WTC11 (cell line): Measurements from ENCODE around the gene MFAP3. TPM values are rescaled to one million over a fixed set of nuclear protein-coding genes. Genes with fewer than 3 reads are reported as not detected.

ENCODE experiments used
- ATAC-seq: fragments of 200-7000 bp; cut with Tn5 transposase; 2 replicates; pipeline ENCODE4 v1.10.0; 2021; ENCODE audit warnings: mild to moderate bottlenecking, moderate library complexity
- CTCF ChIA-PET: fragments of 300-600 bp; sonication (Branson Sonifier 250); formaldehyde crosslinking; loops from one replicate; lab custom pipeline; 2021; ENCODE audit warnings: antibody characterized with exemption; lab: Charles Lee
- POLR2A ChIA-PET: fragments of 350-600 bp; sonication (Branson Sonifier 250); formaldehyde crosslinking; loops from one replicate; lab custom pipeline; 2021; ENCODE audit warnings: antibody characterized with exemption; lab: Charles Lee
- DNase-seq: peaks from one replicate; pipeline ENCODE4 v3.0.0; 2021; ENCODE audit warnings: low spot score
- H3K27ac Mint-ChIP-seq: 2 replicates; pipeline ENCODE4 v1.8.0; 2021; ENCODE audit warnings: mixed read lengths
- H3K27me3 Mint-ChIP-seq: 2 replicates; pipeline ENCODE4 v1.8.0; 2021; ENCODE audit warnings: low read depth, mild to moderate bottlenecking, moderate library complexity, mixed read lengths
- H3K36me3 Mint-ChIP-seq: 2 replicates; pipeline ENCODE4 v1.8.0; 2021; ENCODE audit warnings: mixed read lengths
- H3K4me1 Mint-ChIP-seq: 2 replicates; pipeline ENCODE4 v1.8.0; 2022; ENCODE audit warnings: mixed read lengths
- H3K4me3 Mint-ChIP-seq: 2 replicates; pipeline ENCODE4 v1.8.0; 2021; ENCODE audit warnings: mild to moderate bottlenecking, moderate library complexity, mixed read lengths
- H3K9me3 Mint-ChIP-seq: 2 replicates; pipeline ENCODE4 v1.8.0; 2021; ENCODE audit warnings: mixed read lengths
- ELF4 ChIP-seq: sonication (generic); formaldehyde crosslinking; IDR thresholded peaks from 2 replicates; pipeline ENCODE4 v1.8.1; 2022; ENCODE audit warnings: low read depth, mild to moderate bottlenecking, moderate library complexity, missing genetic modification reagents
- FOXP1 ChIP-seq: sonication (generic); formaldehyde crosslinking; IDR thresholded peaks from 2 replicates; pipeline ENCODE4 v1.8.0; 2022; ENCODE audit warnings: missing genetic modification reagents, mild to moderate bottlenecking, moderate library complexity, borderline replicate concordance
- JAZF1 ChIP-seq: fragments of 250-450 bp; sonication (Bioruptor Pico); IDR thresholded peaks from 2 replicates; pipeline ENCODE4 v1.9.0; 2021; ENCODE audit warnings: moderate library complexity, mild to moderate bottlenecking, inconsistent platforms
- NR3C1 ChIP-seq: sonication (generic); formaldehyde crosslinking; conservative IDR thresholded peaks from 2 replicates; pipeline ENCODE4 v1.8.1; 2023; ENCODE audit warnings: low read depth, mild to moderate bottlenecking, missing genetic modification reagents
- OVOL2 ChIP-seq: fragments of 250-450 bp; sonication (Bioruptor Pico); IDR thresholded peaks from 2 replicates; pipeline ENCODE4 v1.9.0; 2021; ENCODE audit warnings: mild to moderate bottlenecking, borderline replicate concordance
- PRRX2 ChIP-seq: fragments of 250-450 bp; sonication (Bioruptor Pico); IDR thresholded peaks from 2 replicates; pipeline ENCODE4 v1.8.0; 2021; ENCODE audit warnings: mild to moderate bottlenecking
- RELA ChIP-seq: sonication (generic); formaldehyde crosslinking; IDR thresholded peaks from 2 replicates; pipeline ENCODE4 v1.8.1; 2022; ENCODE audit warnings: missing genetic modification reagents, mild to moderate bottlenecking, borderline replicate concordance
- RORB ChIP-seq: fragments of 250-450 bp; sonication (Bioruptor Pico); IDR thresholded peaks from 2 replicates; pipeline ENCODE4 v1.9.0; 2021; ENCODE audit warnings: mild to moderate bottlenecking
- SMAD4 ChIP-seq: sonication (generic); formaldehyde crosslinking; IDR thresholded peaks from 2 replicates; pipeline ENCODE4 v1.8.0; 2022; ENCODE audit warnings: mild to moderate bottlenecking, missing genetic modification reagents
- ZNF317 ChIP-seq: sonication (generic); formaldehyde crosslinking; IDR thresholded peaks from 2 replicates; pipeline ENCODE4 v1.8.1; 2023; ENCODE audit warnings: low read depth, mild to moderate bottlenecking, moderate library complexity, missing genetic modification reagents, borderline replicate concordance
- ZNF423 ChIP-seq: fragments of 250-450 bp; sonication (Bioruptor Pico); IDR thresholded peaks from 2 replicates; pipeline ENCODE4 v2.1.2; 2022; ENCODE audit warnings: mild to moderate bottlenecking, moderate library complexity
- total RNA-seq: library from RNA; stranded (reverse); gene quantifications from 3 replicates; pipeline ENCODE4 v1.2.3, GENCODE V29; 2021
- TF ChIP-seq, protein P1 (sequence below): fragments of 250-450 bp; sonication (Bioruptor Pico); conservative IDR thresholded peaks from 2 replicates; pipeline ENCODE4 v1.9.0; 2021; ENCODE audit warnings: mild to moderate bottlenecking
- TF ChIP-seq, protein P2 (sequence below): fragments of 250-450 bp; sonication (Bioruptor Pico); IDR thresholded peaks from 2 replicates; pipeline ENCODE4 v2.1.2; 2022; ENCODE audit warnings: mild to moderate bottlenecking, moderate library complexity
- TF ChIP-seq, protein P3 (sequence below): sonication (generic); formaldehyde crosslinking; IDR thresholded peaks from 2 replicates; pipeline ENCODE4 v1.8.1; 2022; ENCODE audit warnings: mild to moderate bottlenecking, moderate library complexity, missing genetic modification reagents
- TF ChIP-seq, protein P4 (sequence below): sonication (generic); formaldehyde crosslinking; IDR thresholded peaks from 2 replicates; pipeline ENCODE4 v1.8.0; 2022; ENCODE audit warnings: mild to moderate bottlenecking, missing genetic modification reagents
- TF ChIP-seq, protein P5 (sequence below): sonication (generic); formaldehyde crosslinking; IDR thresholded peaks from 2 replicates; pipeline ENCODE4 v1.8.1; 2023; ENCODE audit warnings: mild to moderate bottlenecking, missing genetic modification reagents
- TF ChIP-seq, protein P6 (sequence below): sonication (generic); formaldehyde crosslinking; IDR thresholded peaks from 2 replicates; pipeline ENCODE4 v1.8.1; 2022; ENCODE audit warnings: mild to moderate bottlenecking, missing genetic modification reagents, moderate library complexity, borderline replicate concordance

Gene MFAP3
- total RNA-seq, 1 experiment from 2014 or later, result 20.0 TPM

DNA sequence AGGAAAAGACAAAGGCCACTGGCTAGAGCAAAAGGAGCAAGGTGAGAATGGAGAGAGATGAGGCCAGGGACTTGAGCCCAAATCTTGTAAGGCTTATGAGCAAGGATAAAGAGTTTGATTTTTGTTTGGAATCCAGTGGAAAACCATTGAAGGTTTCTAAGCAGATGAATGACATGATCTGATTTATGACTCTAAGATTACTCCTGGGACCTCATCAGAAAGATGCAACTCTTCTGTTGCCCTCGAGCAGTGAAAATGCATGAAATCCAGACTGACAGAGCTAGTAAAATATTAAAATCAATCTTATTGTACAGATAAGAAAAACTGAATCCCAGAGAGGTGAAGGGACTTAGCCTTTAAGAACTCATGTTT is 677 bp downstream of the MFAP3 start (continued):
- TF ChIP-seq, protein P1, sequence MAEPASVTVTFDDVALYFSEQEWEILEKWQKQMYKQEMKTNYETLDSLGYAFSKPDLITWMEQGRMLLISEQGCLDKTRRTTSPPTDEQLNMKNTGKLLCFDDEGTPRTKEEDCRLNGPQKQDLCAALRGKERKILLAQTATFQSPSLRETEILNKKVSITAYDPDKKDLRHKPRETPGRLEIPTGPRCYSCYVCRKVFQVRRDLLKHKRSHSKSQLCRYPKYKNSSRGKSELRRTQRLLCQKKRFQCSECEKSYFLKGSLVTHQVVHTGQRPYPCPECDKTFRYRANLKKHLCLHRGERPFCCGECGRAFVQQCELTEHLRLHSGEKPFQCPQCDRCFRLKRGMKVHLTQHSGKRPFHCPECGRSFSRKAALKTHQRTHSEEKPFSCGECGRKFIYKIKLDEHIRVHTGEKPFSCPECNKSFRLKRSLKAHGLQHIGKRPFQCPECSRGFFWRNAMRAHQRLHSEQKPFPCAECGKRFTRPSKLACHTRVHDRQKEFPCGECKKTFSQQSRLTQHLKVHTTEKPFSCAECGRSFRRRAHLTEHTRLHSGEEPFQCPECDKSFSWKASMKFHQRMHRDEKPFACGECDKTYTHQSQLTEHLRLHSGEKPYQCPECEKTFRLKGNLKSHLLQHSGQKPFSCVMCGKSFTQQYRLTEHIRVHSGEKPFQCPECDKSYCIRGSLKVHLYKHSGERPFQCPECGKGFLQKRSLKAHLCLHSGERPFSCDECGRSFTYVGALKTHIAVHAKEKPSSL (CRISPR knock-in tag), result no peak

DNA sequence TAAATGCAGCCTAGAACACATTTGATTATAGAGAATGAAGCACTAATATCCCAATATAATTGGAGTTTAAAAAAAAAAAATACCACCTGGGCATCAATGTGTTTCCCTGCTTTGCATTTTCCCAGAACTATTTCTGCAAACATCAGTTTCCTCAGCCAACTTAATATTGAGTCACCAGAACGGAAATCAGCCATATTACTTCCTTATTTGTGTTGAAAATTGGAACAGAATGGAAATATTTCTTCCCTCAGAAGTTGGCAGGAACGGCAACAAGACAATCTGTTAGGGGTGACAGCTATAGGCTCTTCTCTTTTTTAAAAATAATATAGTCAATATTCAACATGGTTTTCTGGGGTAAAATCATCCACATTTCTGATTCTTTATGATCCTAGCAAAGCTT is 4.0 kb downstream of the MFAP3 start:
- Mint-ChIP-seq H3K27me3 (no peaks in the 10 kb centered on the region; the same call in 1 of the 2 replicates), H3K4me3 (no peak overlapping the region), H3K4me1 (peaks cover 16% of the 10 kb centered on the region)
- TF ChIP-seq, protein P1 (CRISPR knock-in tag), result no peak
- TF ChIP-seq RORB (no peak), NR3C1 (no peak), SMAD4 (CRISPR knock-in tag) (no peak), OVOL2 (CRISPR knock-in tag) (no peak), ZNF317 (CRISPR knock-in tag) (no peak)
- TF ChIP-seq, protein P2, sequence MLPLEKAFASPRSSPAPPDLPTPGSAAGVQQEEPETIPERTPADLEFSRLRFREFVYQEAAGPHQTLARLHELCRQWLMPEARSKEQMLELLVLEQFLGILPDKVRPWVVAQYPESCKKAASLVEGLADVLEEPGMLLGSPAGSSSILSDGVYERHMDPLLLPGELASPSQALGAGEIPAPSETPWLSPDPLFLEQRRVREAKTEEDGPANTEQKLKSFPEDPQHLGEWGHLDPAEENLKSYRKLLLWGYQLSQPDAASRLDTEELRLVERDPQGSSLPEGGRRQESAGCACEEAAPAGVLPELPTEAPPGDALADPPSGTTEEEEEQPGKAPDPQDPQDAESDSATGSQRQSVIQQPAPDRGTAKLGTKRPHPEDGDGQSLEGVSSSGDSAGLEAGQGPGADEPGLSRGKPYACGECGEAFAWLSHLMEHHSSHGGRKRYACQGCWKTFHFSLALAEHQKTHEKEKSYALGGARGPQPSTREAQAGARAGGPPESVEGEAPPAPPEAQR (CRISPR knock-in tag), result no peak
- TF ChIP-seq, protein P3, sequence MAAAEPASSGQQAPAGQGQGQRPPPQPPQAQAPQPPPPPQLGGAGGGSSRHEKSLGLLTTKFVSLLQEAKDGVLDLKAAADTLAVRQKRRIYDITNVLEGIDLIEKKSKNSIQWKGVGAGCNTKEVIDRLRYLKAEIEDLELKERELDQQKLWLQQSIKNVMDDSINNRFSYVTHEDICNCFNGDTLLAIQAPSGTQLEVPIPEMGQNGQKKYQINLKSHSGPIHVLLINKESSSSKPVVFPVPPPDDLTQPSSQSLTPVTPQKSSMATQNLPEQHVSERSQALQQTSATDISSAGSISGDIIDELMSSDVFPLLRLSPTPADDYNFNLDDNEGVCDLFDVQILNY (CRISPR knock-in tag), result no peak
- TF ChIP-seq, all 79 proteins: peak for 0
- Mint-ChIP-seq H3K27ac (no peak overlapping the region), H3K9me3 (no peaks in the 10 kb centered on the region), H3K36me3 (no peaks in the 10 kb centered on the region)
- CTCF ChIA-PET, result interaction anchor here (1.7 to 2.0 kb wide), 2 partner anchors 30 to 114 kb away, joined by 5 to 6 read pairs; no protein-coding TSS in a partner anchor
- POLR2A ChIA-PET, result no interaction called here
- DNase-seq, result no peak
- ATAC-seq, result no peak

DNA sequence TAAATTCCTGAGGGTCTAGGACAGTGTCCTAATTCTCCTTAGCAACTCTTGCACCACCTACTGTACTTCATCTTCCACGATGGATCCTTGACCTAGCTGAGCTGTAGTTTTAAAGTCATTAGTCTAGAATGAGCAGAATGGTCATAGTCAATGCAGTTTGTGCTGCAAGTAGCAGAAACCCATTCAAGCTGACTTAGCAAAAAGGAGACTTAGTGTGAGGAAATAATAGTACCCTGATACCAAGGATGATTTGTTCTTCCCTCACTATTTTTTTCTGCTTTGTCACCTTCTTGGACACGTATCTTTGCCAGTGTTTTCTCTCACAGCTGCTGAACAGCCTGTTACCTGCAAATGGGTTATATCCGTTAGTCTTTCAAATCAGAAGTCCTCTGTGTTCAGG is 5.3 kb downstream of the MFAP3 start:
- POLR2A ChIA-PET, result no interaction called here
- H3K27ac Mint-ChIP-seq, result no peak overlapping the region
- ATAC-seq (no peak), DNase-seq (no peak)
- peaks cover 8% of the 10 kb centered on the region for H3K4me1 Mint-ChIP-seq
- no peak for TF ChIP-seq ELF4 (CRISPR knock-in tag)
- TF ChIP-seq, protein P4, sequence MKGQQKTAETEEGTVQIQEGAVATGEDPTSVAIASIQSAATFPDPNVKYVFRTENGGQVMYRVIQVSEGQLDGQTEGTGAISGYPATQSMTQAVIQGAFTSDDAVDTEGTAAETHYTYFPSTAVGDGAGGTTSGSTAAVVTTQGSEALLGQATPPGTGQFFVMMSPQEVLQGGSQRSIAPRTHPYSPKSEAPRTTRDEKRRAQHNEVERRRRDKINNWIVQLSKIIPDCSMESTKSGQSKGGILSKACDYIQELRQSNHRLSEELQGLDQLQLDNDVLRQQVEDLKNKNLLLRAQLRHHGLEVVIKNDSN (CRISPR knock-in tag), result no peak
- TF ChIP-seq, protein P5, sequence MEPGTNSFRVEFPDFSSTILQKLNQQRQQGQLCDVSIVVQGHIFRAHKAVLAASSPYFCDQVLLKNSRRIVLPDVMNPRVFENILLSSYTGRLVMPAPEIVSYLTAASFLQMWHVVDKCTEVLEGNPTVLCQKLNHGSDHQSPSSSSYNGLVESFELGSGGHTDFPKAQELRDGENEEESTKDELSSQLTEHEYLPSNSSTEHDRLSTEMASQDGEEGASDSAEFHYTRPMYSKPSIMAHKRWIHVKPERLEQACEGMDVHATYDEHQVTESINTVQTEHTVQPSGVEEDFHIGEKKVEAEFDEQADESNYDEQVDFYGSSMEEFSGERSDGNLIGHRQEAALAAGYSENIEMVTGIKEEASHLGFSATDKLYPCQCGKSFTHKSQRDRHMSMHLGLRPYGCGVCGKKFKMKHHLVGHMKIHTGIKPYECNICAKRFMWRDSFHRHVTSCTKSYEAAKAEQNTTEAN (CRISPR knock-in tag), result no peak
- no peaks in the 10 kb centered on the region for H3K36me3 Mint-ChIP-seq
- H3K27me3 Mint-ChIP-seq, result no peaks in the 10 kb centered on the region
- CTCF ChIA-PET, result no interaction called here
- H3K9me3 Mint-ChIP-seq, result no peaks in the 10 kb centered on the region
- H3K4me3 Mint-ChIP-seq, result no peak overlapping the region

DNA sequence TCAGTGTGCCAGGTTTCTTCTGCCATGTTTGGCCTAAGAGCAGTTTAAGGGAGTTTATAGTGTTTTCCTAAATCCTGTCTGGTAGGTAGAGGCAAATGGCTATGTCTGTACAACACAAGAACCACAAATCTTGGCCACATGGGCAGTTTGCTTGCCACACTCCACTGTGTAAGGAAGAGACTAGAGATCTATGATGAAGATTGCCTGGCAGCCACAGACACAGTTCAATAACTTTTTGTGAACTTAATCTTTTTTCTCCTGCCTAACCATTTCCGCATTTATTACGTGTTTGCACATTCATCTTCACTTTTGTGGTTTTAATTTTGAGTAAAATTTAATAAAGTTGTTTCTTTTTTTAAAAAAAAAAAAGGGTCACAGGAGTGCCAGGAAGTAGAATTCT is 5.8 kb downstream of the MFAP3 start:
- POLR2A ChIA-PET, result no interaction called here
- Mint-ChIP-seq H3K4me1 (peaks cover 3% of the 10 kb centered on the region), H3K36me3 (no peaks in the 10 kb centered on the region), H3K4me3 (no peak overlapping the region), H3K9me3 (no peaks in the 10 kb centered on the region), H3K27me3 (no peaks in the 10 kb centered on the region), H3K27ac (no peak overlapping the region)
- no peak for TF ChIP-seq JAZF1 (CRISPR knock-in tag)
- no peak for TF ChIP-seq RELA (CRISPR knock-in tag)
- TF ChIP-seq FOXP1 (CRISPR knock-in tag), result no peak
- TF ChIP-seq ZNF423 (CRISPR knock-in tag), result no peak
- TF ChIP-seq, protein P3 (CRISPR knock-in tag), result no peak
- TF ChIP-seq PRRX2 (CRISPR knock-in tag), result no peak
- TF ChIP-seq, protein P6, sequence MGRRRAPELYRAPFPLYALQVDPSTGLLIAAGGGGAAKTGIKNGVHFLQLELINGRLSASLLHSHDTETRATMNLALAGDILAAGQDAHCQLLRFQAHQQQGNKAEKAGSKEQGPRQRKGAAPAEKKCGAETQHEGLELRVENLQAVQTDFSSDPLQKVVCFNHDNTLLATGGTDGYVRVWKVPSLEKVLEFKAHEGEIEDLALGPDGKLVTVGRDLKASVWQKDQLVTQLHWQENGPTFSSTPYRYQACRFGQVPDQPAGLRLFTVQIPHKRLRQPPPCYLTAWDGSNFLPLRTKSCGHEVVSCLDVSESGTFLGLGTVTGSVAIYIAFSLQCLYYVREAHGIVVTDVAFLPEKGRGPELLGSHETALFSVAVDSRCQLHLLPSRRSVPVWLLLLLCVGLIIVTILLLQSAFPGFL (CRISPR knock-in tag), result no peak
- TF ChIP-seq, protein P4 (CRISPR knock-in tag), result no peak
- no peak for ATAC-seq
- no peak for DNase-seq
- CTCF ChIA-PET, result no interaction called here
